ENCODE data around the gene NBDY. TPM values are rescaled to one million over a fixed set of nuclear protein-coding genes. Genes with fewer than 3 reads are reported as not detected.
"Not testable (repeated sequence)": the region's sequence is repeated elsewhere in the genome, so short reads cannot be mapped to it uniquely, and the experiment has no call there.

The NBDY gene, protein sequence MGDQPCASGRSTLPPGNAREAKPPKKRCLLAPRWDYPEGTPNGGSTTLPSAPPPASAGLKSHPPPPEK
- 20.2 and 25.5 TPM in 2 replicates for total RNA-seq

DNA sequence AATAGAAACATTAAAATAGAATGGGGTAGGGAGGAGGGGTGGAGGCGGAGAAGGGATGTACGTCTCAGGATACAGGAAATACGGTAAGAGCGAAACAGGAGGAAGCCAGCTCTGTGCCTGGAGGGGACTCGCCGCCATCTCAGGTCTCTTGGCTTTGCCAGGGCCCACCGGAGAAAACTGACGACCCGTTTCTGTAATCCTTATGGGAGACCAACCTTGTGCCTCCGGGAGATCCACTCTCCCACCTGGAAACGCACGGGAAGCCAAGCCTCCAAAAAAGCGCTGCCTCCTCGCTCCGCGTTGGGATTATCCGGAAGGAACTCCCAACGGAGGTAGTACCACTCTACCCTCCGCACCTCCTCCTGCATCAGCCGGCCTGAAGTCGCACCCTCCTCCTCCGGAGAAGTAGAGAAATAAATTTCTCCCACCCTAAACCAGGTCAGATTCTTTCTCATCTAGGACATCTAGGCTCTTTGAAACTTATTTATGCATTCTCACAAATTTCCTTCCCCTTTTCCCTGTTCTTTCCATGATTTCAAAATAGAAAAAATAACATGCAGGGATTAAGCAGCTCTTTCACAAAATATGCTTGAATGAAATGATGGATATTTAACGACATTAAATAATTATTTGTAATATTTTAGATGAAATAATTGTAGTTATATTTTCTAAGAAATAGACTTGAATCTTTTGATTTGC, at the start of gene NBDY:
Gene NBDY, plus strand, starts transcription at position 92 of the 699 bp plus-strand sequence. Its CDS starts 111 bp downstream, at position 203.
- no peak for DNase-seq (ENCODE audit: extremely low read depth, low read depth, low spot score)

DNA sequence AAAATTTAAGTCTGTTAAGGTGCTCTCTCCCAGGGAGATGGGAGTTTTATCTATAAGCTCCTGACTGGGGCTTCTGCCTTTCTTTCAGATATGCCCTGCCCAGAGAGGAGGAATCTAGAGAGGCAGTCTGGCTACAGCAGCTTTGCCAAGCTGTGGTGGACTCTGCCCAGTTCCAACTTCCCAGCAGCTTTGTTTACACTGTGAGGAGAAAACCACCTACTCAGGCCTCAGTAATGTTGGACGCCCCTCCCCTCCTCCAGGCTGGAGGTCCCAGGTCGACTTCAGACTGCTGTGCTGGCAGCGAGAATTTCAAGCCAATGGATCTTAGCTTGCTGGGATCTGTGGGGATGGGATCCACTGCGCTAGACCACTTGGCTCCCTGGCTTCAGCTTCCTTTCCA, 24.5 kb upstream of the NBDY start:
- DNase-seq (ENCODE audit: extremely low read depth, low read depth, low spot score): not testable (repeated sequence)

DNA sequence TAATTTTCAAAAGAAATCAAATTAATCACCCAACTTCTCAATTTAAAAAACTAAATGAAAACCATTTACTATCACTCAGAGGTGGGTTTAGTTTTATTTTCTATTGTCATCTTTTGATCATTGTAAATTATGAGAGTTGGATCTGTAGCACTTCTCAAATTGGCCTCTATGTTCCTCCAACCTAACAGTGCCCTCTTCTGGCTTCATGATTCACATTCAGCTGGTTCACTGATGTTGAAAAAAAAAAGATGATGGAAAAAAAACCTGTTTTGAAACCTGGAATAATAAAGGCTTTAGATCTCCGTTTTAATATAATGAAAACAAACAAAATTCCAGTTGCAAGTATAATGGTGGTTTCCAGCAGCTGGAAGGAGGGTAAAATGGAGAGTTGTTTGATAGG, 2.4 kb upstream of the NBDY start:
- no peak for DNase-seq (ENCODE audit: extremely low read depth, low read depth, low spot score)

DNA sequence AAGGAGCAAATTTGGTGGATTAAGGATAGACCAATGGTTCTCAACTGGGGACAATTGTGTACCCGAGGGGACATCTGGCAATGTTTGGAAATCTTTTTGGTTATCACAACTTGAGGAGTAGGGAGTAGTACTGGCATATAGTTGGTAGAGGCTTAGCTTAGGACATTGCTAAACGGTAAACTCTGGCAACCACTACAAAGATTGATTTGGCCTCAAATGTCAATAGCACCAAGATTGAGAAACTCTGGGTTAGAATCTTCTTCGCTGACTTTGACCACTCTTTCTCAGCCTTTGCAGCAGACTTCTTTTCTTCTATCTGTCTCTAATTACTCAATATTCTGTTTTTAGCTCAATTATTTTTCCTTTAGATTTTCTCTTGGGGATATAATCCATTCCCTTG, 1.5 kb upstream of the NBDY start:
- no peak for DNase-seq (ENCODE audit: extremely low read depth, low read depth, low spot score)

DNA sequence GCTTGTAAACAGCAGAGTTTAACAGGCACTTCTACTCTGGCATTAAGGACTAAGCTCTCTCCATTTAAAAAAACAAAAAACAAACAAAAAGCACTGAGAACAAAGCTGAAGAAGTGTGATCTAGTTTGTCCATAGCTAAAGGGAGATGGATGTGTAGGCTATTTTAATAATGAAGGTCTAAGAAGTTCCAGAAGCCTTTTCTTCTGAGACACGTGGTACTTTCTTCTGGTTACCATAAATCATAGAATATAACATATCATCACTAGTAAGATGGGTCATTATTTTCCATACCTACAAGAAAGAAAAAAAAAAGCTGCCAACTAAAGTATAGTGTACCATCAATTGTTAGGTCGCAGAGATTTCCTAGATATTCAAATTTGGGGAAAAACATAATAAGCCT, 722 bp upstream of the NBDY start:
- DNase-seq (ENCODE audit: extremely low read depth, low read depth, low spot score): no peak

DNA sequence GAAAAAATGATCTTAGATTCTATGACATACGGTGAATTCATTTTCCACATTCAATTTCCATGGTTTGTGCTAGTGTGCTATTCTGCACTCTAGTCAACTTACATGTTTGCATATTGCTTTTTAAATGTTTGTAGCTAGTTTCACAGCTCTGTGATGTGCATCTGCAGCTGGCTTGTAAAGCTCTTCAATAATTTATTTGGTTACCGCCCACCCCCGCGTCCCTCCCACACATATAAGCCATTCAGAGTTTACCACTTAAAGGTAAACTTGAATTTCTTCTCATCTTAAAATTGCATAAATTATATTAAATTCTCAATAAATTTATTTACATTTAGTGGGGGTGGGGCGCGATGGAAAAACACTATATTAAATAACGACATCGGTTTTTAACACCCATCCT, 291 bp upstream of the NBDY start:
- no peak for DNase-seq (ENCODE audit: extremely low read depth, low read depth, low spot score)

DNA sequence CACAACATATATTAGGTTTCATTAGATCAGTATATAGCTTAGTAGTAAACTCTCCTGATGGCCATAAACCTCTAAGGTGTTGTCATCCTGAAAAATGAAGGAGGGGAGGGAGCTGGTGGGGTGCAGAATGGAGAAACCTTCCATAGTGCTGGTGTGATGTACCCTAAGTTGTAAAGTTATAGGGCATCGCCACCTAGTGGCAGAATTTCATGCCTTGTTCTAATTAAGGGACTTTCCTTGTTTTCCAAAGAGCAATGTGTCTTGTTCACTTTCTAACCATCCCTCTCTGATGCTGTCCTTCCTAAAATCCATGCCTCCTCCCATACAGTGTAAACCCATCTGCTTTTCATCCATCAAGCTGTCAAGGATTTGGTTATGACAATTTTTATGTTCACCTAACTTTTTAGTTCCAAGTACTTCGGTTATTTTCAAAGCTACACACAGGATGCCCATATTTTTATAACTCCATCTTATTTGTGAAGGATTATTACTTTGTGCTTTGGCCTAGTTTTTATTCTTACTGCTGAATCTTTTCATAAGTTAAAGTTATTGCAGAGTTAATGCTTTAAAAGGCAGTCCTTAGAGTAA, 4.5 kb downstream of the NBDY start:
- no peak for DNase-seq (ENCODE audit: extremely low read depth, low read depth, low spot score)

DNA sequence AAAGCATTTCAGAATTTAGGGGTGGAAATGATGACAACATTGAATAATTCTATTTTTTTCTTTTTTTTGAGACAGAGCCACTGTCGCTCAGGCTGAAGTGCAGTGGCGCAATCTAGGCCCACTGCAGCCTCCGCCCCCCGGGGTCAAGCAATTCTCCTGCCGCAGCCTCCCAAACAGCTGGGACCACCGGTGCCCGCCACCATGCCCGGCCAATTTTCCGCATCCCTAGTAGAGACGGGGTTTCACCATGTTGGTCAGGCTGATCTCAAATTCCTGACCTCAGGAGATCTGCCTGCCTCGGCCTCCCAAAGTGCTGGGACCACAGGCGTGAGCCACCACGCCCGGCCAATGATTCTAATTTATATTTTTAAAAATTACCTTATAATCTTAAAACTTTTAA, 7.2 kb downstream of the NBDY start:
- no peak for DNase-seq (ENCODE audit: extremely low read depth, low read depth, low spot score)

DNA sequence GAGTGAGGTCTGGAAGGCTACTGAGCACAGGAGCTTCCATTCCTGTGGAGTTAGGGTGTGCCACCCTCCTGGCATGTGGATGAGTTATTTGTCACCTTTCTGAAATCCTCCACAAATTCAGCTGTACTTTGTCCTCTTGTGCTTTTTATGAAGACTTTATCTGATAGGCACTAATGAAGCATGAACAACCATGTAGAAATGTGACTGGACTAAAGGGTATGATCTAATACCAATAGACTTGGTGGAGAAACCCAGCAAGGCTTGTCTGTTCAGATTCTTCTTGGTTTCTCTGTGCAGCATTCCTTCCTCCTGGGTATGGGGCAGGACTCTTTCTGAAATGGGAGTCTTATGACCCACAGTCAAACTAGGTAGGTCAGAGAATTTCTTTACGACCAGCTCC, 9.6 kb downstream of the NBDY start:
- no peak for DNase-seq (ENCODE audit: extremely low read depth, low read depth, low spot score)

DNA sequence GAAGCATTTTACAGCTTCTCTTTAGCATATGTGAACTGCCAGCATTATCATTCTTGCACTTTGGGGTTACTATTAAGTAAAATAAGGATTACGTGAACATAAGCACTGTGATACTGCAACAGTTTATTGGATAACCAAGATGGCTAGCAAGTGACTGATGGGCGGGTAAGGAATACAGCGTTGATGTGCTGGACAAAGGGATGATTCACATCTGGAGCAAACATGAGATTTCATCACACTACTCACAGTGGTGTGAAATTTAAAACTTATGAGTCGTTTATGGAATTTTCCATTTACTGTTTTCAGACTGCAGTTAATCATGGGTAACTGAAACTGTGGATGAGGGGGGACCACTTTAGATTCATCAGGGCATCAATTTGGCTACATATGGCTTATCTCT, 16.0 kb downstream of the NBDY start:
- DNase-seq (ENCODE audit: extremely low read depth, low read depth, low spot score): no peak

DNA sequence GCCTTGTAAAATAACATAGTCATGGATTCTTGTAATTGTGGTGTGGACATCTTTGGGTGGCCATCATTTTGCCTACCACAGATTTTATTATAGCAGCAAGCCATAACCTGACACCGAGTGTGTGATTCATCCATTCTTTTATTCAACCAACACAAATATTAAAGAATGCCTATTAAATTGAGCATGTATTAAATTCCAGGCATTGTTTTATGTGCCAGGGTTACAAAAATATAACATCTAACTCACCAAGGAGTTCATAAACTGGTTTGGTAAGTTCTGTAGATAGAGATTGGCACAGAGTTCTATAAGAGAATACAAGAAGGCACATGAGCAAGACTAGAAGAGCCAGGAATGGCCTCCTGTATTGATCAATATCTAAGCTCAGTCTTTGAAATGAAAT, 18.0 kb downstream of the NBDY start:
- no peak for DNase-seq (ENCODE audit: extremely low read depth, low read depth, low spot score)

DNA sequence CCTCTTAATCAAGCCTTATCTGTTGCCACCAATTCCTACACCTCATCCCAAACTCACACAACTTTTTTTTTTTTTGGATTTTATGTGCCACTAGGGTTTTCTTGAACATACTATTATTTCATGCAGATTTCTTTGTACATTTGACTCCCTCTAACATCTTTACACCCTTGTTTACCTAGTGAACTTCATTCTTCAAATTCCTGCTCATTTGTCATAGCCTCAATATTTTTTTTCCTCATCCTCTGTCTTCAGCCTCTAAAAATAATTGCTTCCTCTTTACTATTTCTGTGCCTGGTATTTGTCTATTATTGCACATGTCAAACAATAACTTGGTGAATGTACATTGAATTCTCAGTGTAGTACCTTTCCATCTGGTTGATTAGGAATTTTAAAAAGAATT, 22.0 kb downstream of the NBDY start:
- no peak for DNase-seq (ENCODE audit: extremely low read depth, low read depth, low spot score)

DNA sequence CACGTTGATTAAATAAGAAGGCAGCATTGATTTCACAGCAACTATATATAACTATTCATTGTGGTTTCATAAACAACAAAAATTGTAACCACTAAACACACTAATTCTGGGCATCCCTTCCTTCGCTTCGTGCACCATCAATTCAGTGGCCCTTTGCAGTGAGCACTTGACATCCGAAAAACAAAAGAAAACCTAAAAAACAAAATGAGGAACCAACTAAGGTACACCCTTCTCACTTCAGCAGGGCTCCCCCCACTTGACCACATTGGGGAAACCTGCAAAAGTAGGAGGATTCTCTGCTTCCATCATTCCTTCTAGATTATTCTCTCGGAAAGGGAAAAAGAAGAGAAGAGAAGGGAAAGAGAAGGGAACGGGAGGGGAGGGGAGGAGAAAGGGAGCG, 28.3 kb downstream of the NBDY start:
- DNase-seq (ENCODE audit: extremely low read depth, low read depth, low spot score): no peak

DNA sequence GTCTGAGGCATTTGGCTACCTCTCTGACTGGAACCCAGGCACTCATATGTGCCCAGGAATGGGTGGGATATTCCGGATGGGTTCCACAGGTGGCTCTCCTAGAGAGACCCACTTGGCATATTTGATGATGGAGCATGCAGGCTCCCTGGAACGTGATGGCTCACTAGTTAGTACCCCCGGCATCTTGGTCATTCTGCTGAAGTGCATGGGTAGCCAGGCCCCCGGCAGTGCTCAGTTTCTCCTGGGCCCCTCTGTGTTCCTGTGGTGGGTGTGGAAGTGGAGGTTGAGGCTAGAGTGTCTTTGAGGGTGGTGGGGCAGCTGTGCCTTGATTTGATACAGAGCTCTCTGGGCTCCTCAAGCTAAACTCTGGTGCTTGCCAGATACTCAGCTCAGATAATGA, 29.4 kb downstream of the NBDY start:
- no peak for DNase-seq (ENCODE audit: extremely low read depth, low read depth, low spot score)

DNA sequence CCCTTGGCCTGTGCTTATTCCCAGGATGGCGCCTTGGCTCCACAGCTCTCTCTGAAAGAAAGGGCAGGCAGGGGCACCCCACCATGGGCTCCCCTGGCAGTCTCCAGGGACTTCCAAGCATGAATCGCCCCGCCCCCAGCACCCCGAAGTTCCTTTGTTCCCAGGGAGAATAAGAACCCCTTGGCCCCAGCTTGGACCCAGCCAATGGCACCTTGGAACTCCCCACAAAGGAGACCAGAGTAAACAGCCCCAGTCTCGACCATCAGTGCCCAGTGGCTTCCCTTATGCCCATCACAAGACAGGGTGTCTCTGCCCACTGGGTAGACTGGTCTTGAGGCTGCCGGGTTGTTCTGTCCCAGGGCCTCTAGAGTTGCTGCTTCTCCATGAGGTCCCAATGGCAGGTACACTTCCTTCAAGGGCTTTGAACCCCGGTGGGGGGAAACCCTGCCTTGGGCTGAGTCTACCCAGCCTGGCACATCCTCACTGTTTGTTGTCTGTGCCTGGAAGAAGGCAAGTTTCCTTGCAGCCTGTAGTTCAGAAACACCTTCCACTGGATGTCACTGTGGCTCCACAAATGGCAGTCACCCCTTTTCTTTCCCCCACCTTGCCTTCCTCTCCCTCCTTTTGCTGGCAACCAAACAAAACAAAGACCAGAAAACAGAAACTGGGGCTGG, 30.8 kb downstream of the NBDY start:
- DNase-seq (ENCODE audit: extremely low read depth, low read depth, low spot score): no peak

DNA sequence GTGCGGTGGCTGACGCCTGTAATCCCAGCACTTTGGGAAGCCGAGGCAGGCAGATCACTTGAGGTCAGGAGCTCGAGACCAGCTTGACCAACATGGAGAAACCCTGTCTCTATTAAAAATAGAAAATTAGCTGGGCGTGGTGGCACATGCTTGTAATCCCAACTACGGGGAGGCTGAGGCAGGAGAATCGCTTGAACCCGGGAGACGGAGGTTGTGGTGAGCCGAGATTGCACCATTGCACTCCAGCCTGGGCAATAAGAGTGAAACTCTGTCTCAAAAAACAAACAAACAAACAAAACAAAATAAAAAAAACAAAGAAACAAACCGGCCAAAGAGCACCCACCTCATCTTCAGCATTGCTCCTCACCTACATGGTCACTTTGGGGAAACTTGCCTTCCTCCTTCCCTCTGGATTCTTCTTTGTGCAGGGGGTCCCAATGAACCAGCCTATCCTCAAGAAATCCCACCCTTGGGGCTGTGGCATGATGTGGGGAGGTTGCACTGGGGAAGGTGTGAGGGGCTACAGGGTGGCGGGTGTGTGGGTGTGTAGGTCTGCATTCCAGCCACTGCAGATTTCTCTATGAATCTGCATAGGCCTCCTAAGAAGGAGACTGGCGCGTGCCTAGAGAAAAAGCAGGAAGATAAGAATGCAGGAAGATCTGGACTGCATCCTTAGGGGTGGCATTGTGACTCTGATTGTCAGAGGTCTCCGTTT, 31.5 kb downstream of the NBDY start:
- DNase-seq (ENCODE audit: extremely low read depth, low read depth, low spot score): not testable (repeated sequence)

DNA sequence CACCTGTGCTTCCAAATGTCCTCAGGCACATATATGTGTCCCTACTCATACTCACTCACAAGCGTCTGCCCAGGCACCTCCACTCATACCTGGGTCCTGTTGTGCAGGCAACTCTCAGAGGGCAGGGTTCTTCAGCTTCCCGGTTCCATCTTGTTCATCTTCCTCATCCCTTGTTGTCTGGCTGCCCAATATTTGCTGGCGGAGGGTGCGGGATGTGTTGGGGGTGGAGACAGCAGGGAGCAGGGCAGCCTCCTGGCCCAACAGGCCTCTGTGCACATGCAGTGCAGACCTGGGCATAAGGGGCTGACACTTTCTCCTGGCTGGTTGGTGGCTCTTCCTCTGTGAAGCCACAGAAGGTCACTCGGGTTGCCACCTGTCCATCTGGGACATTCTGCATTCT, 32.1 kb downstream of the NBDY start:
- no peak for DNase-seq (ENCODE audit: extremely low read depth, low read depth, low spot score)

DNA sequence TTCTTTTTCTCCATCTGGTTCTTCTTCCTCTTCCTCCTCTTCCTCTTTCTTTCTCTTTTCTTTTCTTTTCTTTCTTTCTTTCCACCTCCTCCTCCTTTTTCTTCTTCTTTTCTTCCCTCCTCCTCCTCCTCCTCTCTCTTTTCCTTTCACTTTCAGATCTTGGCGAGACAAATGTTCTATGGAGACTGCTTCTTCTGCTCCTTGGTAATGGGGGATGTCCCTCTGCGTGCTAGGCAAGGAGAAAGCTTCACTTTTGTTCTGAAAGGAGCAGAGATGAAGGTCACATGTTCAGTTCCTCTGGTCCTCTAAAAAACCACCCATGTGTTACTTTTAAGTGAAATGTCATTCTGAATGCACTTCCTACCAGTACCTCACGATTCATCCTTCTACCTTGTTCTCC, 33.2 kb downstream of the NBDY start:
- DNase-seq (ENCODE audit: extremely low read depth, low read depth, low spot score): no peak

DNA sequence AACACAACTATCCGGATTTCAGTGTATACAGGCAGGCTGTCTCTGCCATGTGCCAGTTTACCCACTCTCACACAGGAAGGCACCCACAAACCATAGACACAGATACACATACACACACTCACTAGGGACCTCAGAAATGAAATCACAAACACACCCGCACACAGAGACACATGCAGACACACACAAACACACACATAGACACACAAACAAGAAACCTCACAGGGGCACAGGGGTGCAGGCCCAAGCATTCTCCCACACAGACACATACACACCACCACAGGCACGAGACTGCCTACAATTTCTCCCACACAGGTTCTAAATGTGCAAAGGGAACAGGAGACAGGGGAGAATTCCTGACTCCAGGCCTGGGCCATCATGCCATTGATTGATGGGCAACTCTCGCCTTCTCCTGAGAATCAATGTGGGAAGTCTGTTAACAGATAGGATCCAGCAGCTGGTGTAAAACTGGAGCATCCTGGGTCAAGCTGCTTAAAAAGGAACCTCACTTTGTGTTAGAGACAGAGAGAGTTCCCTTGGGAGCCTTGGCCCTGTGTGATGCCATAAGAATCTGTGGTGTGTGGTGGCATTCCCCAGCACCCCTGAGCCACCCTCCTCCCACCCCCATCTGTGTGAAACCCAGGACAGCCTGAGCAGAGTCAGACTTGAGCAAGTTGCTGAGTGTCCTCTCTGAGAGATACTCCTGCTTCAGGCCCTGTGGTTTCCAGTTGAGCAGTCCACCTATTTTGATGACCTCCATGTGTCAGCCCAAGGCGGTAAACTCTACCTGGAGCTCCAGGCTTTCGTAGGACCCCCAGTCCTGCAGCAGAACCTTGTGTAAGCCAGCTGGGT, 33.9 kb downstream of the NBDY start:
- no peak for DNase-seq (ENCODE audit: extremely low read depth, low read depth, low spot score)

DNA sequence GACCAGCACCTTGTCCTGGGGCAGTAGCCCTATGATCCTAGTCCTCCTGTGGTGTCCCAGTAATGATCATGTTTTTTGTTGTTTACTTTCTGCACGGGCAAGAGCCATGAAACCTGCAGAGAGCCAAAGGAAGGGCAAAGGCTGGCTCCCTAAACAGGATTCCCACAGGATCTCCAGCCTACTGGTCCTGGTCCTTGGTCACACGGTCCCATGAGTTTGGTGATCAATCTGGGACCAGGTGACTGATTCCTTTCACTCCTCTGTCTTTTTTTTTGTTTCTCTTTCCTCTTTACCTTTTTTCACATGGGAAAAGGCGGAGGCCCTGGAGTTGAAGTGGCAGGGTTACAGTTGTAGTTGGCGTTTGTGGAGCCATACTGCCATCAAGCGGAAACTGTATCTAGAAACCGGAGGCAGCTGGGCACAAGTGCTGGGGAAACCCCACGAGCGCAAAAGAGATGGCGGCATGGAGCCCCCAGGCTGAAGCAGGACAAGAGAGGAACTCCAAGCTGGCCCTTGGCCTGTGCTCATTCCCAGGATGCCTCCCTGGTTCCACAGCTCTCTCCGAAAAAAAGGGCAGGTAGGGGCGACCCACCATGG, 34.6 kb downstream of the NBDY start:
- peak; percentile 65 for DNase-seq (ENCODE audit: extremely low read depth, low read depth, low spot score)

Measured in glomerular endothelial cell (primary cell).